HG02759 (cell line): ENCODE data around the gene GJA5.
"Not testable (repeated sequence)": the region's sequence is repeated elsewhere in the genome, so short reads cannot be mapped to it uniquely, and the experiment has no call there.

Source experiments
- ATAC-seq: cut with Tn5 transposase; IDR thresholded peaks from one replicate; pipeline ENCODE4 v1.9.1; 2021; ENCODE audit warnings: mild to moderate bottlenecking, moderate library complexity; ENCODE audit not compliant: unreplicated experiment

The GJA5 gene

DNA sequence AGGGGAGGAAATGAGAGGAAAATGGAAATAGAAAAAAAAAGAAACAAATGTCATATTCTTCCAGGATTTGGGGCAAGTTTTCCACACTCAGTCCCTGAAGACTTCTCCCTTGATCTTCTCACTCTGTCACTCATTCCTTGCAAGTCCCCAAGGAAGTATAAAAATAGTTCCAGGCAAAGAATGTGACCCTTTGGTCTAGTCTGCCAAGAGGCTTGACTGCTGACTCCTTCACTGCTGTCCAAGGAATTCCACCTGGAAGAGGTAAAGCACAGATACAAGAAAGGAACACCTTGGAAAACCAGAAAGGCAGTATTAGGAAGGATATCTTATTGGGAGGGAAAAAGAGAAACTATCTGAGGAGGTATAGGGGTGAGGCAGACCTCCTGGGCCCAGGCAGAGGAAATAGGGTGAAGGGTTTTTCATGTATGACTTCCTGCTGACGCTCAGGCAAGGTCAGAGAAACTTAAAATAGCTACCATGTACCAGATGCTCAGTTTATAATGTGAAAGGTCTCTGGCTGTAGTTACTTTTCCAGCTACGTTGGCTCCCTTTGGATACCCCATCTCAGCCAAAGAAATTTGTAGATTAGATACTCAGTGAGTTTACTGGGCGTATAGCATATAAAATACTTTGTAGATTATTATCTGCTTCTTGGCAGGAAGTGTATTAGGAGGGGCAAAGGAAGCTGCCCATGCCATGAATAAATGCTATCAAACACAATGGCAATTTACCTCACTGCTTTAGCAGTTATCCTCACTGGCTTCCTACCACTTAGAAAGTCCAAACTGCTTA lies 2.0 kb upstream of the GJA5 start:
- ATAC-seq = no peak

DNA sequence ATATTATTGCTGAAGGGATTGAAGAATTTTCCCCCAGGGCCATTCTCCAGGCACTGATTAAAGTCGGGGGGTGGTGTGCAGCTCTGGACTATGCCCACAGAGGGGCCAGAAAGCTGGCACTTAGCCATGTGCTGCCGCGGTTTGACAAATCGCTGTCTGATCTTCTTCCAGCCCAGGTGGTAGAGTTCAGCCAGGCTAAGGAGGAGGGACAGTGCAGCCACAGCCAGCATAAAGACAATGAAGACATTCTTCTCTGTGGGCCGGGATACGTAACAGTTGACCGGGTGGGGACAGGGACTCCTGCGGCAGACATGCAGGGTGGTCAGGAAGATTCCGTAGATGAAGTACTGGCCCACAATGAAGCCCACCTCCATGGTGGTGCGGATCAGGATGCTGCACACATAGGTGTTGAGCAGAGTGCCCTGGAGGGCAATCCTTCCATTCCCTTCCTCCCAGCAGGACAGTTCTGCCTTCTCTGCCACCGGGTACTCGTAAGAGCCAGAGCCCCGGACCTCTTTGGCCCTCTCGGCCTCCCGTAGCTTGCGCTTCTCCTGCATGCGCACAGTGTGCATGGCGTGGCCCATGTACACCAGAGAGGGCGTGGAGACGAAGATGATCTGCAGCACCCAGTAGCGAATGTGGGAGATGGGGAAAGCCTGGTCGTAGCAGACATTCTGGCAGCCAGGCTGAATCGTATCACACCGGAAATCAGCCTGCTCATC lies 1.9 kb downstream of the GJA5 start:
- ATAC-seq = no peak

DNA sequence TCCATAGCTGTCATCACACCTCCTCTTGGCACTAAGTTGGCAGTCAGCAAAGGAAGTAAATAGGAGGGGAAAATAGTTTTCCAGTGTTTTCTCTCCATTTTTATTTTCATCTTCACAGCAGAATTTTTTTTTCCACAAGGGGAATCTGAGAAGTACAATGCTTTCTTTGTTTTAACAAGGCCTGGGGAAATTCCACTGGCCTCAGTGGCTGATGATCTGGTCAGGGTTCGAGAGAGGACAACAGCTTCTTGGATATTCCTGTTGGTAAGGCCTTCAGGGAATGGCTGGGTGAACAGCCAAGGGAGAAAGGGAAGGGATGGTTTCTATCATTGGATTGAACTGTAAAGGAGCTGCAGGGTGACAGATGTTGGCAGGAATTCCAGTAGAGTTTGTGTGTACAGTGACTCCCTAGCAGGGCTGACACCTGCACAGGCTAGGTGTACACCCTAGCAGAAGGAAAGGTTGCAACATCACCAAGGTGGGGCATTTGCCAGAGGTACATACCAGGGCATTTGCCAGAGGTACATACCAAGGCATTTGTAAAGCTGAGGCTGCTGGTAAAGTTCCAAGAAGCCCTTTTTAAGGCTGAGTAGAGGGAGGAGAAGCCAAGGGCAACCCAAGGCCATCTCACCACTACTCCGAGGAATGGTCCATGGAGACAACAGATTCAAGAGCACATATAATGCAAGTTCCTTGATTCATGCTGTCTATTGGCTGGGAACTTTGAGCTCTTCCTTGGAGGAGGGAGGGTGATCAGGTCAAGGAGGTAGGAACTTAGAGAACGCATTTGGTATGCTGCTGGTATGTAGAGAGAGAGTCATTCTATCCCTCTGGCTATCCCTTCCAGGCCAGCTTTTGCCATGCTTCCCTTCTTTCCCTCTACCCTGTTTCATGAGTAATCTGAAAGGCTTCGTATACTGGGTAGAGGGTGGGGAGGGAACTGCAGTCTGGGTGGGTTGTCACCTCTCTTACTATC lies 3.1 kb downstream of the GJA5 start:
- ATAC-seq = no peak

DNA sequence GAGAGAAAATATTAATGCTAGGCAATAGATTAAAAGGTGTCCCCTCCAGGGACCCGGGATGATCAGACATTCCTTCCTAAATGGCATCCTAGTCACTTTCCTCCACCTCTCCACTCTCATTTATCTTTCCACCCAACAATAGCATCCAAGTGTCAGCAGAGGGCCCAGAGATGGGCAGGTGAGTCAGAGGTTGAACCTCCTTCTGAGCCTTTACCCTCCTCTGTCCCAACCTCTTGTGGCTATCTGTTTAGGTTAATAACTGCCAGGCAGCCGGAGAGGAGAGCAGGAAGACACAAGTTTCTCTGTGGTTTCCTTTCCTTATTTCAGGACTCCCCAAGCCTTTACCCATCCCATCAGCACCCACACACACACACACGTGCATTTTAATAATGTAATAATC lies 4.1 kb downstream of the GJA5 start:
- no peak for ATAC-seq

DNA sequence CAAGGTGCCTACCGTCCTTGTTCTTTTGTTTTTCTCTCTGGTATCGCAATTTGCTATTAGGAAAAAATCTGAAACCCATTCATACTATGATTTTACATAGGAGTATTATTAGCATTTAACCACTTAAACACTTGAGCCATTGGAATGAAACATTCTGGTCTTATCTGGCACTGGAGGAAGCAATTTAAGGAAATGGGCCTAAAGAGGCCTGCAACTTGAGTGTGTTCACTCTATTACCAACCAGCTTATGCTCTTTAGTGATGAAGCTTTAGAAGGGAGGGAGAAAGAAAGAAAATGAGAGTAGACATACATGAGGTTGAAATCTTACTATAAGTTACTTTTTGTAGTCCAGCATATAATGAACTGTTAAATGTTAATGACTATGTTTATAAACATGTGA lies 5.7 kb downstream of the GJA5 start:
- no peak for ATAC-seq

DNA sequence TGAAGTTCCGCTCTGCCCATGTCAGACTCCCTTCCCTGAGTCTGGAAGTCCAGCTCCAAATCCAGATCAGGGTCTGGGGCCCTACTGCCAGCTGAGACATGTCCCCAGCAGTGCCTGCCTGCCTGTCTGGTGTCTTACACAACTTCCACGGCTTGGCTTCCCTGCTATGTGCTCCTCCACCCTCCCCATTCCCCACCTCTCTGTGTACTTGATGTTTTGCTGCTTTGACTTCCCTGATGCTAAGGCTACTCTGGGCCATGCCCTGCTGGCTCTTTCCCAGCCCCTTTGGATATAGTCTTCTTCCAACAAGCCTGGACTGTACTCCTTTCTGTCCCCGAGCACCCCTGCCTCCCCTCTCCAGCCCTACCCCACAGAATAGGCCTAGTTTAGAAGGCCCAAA lies 7.3 kb downstream of the GJA5 start:
- ATAC-seq = no peak

DNA sequence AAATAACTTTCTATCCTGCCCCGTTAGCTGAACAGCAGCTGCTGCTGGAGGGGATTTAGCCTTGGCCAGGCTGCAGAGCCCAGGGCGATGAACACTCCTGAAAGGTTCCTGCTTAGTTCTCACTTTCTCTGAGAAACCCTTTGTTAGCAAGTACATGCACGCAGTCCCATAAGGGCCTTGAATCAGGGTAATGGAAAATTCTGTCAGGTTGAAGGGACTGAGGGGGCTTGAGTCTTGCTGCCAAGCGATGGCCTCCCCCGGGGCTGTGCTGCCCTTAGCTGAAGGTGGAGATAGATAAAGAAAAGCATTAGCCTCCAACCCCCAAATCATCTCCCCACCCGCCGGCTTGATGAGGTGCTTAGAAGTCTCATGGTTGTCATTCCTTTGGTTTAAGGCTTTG lies 7.9 kb downstream of the GJA5 start:
- ATAC-seq = no peak

DNA sequence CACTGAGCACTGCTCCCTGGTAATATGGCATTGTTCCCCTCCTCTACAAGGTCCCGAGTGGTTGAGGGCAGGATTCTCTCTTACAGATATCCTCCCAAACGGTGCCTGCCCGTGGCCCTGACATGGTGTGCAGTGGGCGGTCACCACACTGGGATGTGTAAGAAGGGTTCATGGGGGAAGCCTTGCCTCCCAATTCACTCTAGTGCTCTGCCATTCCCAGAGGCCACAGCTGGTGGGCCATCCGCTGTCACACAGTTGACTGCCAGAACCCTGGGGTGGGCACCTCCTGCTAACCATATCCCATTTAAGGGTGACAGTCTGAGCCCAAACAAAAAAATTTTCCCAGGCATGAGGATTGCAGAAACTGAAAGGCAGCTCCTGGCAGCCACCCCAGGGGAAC lies 9.1 kb downstream of the GJA5 start:
- no peak for ATAC-seq

DNA sequence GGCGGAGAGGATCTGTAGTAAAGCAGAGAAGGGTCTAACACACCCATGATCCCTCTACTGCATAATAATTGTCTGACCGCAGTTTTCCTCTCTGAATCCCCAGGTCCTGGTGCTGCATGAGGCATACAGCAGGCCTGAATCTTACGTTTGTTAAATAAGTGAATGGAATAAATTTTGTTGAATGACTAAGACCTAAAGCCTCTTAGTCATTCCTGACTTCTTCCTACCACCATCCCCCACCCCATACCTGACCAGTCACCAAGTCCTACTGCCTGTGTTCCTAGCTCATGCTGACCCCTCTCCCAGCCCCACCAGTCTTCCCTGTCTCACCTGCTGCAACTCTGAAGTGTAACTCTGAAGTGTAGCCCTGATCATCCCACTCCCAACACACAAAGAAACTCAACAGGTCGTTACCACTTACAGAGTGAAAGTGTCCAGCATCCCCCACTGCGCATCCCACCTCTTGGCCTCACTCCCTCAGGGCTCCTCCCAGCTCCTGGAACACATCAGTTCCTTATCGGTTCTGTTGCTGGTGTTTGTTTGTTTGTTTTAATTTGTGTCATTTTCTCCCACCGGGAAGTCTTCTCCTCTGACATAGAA lies 9.7 kb downstream of the GJA5 start:
- no peak for ATAC-seq

DNA sequence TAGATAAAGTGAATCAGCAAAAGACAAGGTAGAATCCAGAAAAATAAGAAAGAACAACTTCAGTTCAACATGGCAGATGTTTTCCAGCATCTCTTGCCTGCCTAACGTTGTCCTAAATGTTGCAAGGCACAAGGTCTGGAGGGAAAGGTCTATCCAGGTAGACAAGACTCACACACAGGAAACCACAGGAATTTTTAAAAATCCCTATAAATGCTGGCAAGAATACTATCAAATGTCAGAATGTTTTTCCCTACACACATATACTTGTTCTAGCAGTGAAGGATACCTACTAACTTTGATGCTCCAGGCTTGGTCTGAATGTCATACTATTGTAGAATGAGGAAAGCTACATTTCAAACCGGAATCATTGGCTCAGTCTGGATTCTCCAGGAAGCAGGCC lies 10.6 kb downstream of the GJA5 start:
- no peak for ATAC-seq

DNA sequence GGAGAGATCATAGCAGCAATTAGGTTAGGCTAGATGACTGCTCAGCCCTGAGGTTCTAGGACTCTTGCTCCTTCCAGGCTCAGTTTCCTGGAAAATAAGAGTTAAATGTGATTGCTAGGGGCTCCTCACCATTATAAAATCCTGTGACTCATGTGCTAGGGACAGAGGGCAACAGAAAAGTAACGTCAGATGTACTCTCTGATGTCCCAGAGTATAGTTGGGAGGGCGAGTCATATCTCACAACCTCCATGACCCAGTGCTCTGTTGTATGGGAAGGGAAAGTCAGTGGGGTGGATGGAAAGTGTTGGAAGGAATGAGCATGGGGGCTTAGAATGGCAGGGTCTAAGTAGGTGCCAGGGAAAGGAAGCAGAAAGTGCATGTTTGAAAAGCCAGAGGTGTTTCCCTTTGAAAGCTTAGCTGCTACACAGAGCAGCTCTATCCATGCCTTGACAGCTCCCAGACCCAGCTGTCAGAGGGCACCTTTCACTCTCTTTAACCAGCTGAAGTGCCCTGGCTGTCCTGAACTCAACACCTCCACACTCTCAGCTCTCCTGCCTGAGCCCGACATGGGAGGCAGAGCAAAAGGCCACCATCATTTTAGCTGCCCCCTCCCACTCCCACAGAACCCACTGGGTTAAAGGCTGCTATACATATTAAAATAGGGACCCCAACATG lies 11.6 kb downstream of the GJA5 start:
- ATAC-seq = no peak

DNA sequence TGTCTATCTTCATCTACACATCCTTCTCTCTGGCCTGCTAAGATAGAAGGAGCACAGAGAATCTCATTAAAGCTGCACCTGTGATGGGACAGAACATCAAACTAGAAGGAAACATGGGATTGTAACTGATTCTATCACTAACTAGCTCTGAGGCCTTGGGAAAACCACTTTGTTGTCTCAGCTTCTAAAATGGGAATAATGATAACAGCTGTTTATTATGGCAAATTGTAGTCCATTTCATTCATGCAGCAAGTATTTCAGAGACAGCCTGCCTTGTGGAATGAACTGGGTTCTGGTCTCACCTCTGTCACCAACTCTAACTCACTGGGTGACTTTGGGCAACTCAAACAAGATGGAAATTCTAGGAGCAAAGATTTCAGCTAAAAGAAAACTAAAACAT lies 12.4 kb downstream of the GJA5 start:
- ATAC-seq = no peak

DNA sequence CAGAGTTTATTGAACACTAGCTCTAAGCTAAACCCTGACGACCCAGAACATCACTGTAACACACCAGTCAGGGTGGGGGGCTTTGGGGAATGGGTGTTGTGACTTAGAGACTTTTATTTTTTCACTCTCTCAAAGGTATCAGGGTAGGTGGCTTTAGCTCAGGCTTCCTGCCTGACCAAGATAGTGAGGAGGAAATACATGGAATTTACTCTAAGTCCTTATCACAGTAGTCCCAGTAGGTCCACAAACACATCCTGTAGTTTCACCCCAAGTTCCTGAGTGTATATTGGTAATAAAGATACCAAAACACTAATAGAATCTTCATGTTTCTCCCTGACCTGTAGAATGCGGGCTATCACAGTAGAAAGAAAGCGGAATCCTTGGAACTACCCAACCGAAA lies 15.1 kb downstream of the GJA5 start:
- no peak for ATAC-seq

DNA sequence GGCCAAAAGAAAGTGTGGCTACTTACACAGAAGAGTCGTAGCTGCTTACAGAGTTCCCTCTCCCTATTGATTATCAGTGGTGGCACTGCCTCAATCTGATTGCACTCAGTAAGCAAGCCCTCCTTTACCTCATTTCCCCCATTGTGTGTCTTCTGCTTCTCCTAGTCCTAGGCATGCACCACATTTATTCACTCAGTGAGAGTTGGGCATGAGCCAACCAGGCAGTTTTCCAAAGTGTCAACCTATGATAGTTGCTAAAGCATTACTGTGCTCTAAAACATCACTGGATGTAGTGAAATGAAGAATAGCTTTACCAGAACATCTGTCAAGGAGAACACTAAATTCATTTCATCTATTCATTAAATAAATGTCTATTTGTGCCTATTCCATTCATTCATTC lies 19.3 kb downstream of the GJA5 start:
- no peak for ATAC-seq

DNA sequence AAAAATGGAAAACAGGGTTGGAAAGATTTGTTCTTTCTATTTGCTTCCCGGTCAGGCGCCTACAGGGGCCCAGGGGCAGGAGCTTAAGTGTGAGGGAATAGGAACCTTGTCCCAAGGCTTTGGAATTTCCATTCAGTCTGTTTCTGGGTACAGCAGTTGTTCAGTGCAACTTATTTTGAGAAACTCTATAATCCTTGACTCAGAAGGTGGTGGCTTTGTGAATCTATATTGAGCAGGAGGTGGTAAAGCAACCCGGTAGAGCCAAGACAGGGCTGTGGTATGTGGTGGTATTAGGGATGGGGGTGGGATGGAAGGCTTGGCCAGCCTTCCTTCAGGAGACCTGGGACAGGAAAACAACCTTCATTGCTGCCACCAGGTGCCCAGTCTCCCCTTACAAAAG lies 20.0 kb downstream of the GJA5 start:
- no peak for ATAC-seq

DNA sequence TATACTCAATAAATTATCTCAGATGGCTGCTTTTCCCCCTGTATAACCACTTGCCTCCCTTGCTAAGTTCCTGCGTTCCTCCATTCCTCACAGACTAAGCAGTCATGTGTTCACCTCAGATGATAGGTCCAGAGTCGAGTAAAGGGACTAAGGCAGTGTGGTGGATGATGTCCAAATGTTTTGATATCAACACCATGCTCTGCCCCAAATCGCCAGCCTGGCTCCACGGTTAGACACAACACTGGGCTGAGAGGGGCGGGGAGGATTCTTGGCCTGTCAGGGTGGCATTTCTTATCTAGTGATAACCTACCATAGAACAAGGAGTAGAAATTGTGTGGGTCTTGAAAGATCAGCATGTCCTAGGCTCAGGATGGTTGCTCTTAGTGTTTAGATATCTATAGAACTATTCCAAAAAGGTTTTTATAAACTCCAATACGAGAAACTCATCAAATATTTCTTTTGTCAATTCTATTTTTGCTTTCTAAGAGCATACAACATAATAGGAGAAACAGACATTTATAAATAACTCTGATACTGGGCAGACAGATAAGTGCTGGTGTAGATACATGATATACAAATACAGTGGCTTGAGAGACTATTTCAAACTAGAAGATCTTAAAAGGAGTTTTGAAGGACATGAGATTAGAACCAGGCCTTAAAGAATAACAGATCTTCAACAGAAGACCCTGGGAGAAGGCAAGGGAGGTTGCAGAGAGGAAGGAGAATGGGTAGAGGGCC lies 21.5 kb downstream of the GJA5 start:
- ATAC-seq = no peak

DNA sequence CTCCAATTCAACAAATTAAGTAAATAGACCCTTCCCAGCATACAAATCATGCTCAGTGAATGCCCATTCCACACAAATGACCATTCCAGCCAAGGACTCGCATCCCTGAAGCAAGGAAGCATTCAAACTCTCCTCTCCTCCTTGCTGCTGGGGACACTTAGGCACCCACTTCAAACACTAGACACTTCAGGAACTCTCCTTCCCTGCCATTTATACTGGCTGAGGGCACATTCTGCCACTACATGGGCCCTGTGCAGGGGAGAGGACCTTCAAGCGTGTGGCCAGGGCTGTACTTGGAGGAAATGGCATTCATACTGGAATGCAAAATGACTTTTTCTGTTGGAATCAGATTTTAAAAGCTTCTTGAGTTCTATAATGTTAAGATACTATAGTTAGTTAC lies 22.3 kb downstream of the GJA5 start:
- no peak for ATAC-seq

DNA sequence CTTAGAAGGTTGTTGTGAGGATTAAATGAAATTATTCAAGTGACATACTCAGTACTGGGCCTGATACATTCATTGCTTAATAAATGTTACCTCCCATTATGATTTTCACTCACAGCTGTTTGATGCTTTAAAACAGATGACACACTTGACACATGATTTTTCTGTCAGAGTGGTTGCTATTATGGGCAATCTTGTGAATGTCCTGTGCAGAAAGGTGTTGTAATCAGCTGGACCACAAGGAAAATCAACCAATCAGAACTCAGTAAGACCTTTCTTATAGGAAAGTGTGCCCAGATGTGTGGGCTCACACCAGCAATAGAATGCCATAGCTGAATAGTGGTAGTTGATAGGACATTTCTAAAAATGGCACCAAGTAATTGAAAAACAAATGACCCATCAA lies 23.5 kb downstream of the GJA5 start:
- ATAC-seq = no peak

DNA sequence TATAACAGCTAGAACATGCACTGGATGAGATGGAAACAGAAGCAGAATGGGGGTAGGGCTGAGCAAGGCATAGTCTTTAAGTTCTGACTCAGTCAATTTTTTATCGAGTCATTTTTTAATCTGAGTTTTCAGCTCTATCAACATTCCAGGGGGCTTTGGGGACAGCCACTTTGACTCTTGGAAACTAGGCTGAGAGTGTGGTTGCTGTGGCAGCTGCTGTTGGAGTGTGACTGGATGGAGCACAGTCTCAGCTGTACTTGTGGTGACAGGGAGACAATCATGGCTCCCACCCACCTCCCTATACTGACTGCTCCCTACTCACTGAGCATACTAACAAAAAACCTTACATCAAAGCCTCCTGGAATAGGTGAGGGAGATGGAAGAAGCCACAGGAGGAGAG lies 25.0 kb downstream of the GJA5 start:
- no peak for ATAC-seq

DNA sequence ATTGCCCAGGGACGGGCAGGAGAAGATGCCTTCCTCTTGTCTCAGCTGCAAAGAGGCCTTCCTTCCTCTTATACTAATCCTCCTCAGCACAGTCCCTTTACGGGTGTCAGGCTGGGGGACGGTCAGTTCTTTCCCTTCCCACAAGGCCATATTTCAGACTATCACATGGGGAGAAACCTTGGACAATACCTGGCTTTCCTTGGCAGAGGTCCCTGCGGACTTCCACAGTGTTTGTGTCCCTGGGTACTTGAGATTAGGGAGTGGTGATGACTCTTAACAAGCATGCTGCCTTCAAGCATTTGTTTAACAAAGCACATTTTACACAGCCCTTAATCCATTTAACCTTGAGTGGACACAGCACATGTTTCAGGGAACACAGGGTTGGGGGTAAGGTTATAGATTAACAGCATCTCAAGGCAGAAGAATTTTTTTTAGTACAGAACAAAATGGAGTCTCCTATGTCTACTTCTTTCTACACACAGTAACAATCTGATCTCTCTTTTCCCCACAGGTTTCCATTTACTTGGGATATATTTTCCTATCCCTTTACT lies 26.0 kb downstream of the GJA5 start:
- ATAC-seq = not testable (repeated sequence)
